HEK293T (cell line): ENCODE results near the gene ACOXL.

Experiments
- CTCF ChIA-PET: fragments of 350-600 bp; formaldehyde crosslinking; extraction: SDS; loops from one replicate; lab custom pipeline; 2021; ENCODE audit warnings: antibody characterized with exemption, inconsistent platforms; lab: Yijun Ruan, JAX
- POLR2A ChIA-PET: fragments of 350-600 bp; formaldehyde crosslinking; extraction: SDS; loops from one replicate; lab custom pipeline; 2020; ENCODE audit warnings: antibody characterized with exemption, inconsistent platforms; lab: Yijun Ruan, JAX
- DNase-seq: peaks from one replicate; pipeline ENCODE4 v3.0.0; 2012; ENCODE audit warnings: mixed read lengths; ENCODE audit errors: extremely low spot score
- ARNT ChIP-seq: fragments of 450-650 bp; IDR thresholded peaks from 2 replicates; pipeline ENCODE4 v1.6.1; 2017; ENCODE audit warnings: mild to moderate bottlenecking
- BHLHE40 ChIP-seq: fragments of 450-650 bp; IDR thresholded peaks from 2 replicates; pipeline ENCODE4 v1.6.1; 2016; ENCODE audit warnings: mild to moderate bottlenecking, moderate library complexity, borderline replicate concordance
- CTBP1 ChIP-seq: fragments of 450-650 bp; IDR thresholded peaks from 2 replicates; pipeline ENCODE4 v1.6.1; 2016; ENCODE audit warnings: borderline replicate concordance
- ELF4 ChIP-seq: fragments of 450-650 bp; IDR thresholded peaks from 2 replicates; pipeline ENCODE4 v1.6.1; 2017; ENCODE audit warnings: antibody characterized with exemption
- FOXA1 ChIP-seq: fragments of 450-650 bp; IDR thresholded peaks from 2 replicates; pipeline ENCODE4 v1.6.1; 2016; ENCODE audit warnings: mild to moderate bottlenecking
- FOXK2 ChIP-seq: fragments of 450-650 bp; IDR thresholded peaks from 2 replicates; pipeline ENCODE4 v1.6.1; 2016; ENCODE audit warnings: mild to moderate bottlenecking
- FOXM1 ChIP-seq: fragments of 450-650 bp; IDR thresholded peaks from 2 replicates; pipeline ENCODE4 v1.6.1; 2017; ENCODE audit warnings: mild to moderate bottlenecking, borderline replicate concordance
- HDGF ChIP-seq: fragments of 450-650 bp; IDR thresholded peaks from 2 replicates; pipeline ENCODE4 v1.6.1; 2017; ENCODE audit warnings: antibody characterized with exemption, borderline replicate concordance
- L3MBTL2 ChIP-seq: fragments of 450-650 bp; conservative IDR thresholded peaks from 2 replicates; pipeline ENCODE4 v1.6.1; 2016; ENCODE audit warnings: mild to moderate bottlenecking
- LEF1 ChIP-seq: fragments of 450-650 bp; IDR thresholded peaks from 2 replicates; pipeline ENCODE4 v1.6.1; 2017; ENCODE audit warnings: mild to moderate bottlenecking, borderline replicate concordance
- NFRKB ChIP-seq: fragments of 450-650 bp; IDR thresholded peaks from 2 replicates; pipeline ENCODE4 v1.6.1; 2016; ENCODE audit warnings: mild to moderate bottlenecking, moderate library complexity
- SP1 ChIP-seq: fragments of 450-650 bp; IDR thresholded peaks from 2 replicates; pipeline ENCODE4 v1.6.1; 2017
- SUZ12 ChIP-seq: fragments of 450-650 bp; IDR thresholded peaks from 2 replicates; pipeline ENCODE4 v1.6.1; 2016; ENCODE audit warnings: mild to moderate bottlenecking
- TARDBP ChIP-seq: fragments of 450-650 bp; IDR thresholded peaks from 2 replicates; pipeline ENCODE4 v1.6.1; 2016
- ZNF384 ChIP-seq: fragments of 450-650 bp; IDR thresholded peaks from 2 replicates; pipeline ENCODE4 v1.6.1; 2016
- TF ChIP-seq, protein P1 (sequence below): fragments of 450-650 bp; IDR thresholded peaks from 2 replicates; pipeline ENCODE4 v1.6.1; 2016

Gene ACOXL

DNA sequence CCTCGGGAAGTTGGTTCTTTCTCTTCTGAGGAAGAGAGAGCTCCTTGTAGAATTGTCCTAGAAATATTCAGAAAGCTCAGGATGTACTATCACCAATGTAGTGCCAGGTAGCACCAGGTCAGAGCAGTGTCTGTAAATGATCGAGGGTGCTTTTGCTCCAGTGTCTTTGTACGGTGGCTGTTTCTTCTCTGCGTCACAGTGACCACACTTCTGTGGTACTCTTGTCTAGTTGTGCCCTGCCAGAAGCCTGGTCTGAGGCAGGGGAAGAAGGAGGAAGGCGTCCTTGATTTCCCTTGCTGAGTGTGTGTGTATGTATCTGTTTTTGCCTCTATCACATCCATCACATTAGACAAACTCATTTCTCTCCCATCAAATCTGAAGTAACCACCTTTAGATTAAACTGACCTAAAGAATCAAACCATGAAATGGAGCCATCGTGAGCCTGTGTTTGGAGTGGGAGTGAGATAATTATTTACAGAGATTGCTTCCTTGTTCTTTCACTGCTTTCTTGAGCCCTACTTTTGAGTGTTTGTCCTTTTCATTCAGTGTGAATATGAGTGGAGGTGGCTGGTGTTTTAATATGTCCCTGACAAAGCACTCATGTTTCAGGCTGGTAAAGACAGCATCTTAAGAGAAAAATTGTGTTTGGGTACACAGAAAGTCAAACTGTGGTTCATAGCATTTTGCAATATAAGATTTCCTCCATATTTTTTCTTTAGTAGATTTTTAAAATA lies 97.2 kb downstream of the ACOXL start:
- POLR2A ChIA-PET, result interaction anchor here (0.6 kb wide), 1 partner anchor 19 kb away, joined by 3 read pairs; no protein-coding TSS in a partner anchor
- DNase-seq, result no peak
- CTCF ChIA-PET, result interaction anchor here (0.9 kb wide), 1 partner anchor 24 kb away, joined by 3 read pairs; no protein-coding TSS in a partner anchor
- TF ChIP-seq BHLHE40 (no peak), ARNT (no peak), TARDBP (no peak), FOXK2 (no peak), LEF1 (no peak), CTBP1 (no peak), FOXM1 (no peak)

DNA sequence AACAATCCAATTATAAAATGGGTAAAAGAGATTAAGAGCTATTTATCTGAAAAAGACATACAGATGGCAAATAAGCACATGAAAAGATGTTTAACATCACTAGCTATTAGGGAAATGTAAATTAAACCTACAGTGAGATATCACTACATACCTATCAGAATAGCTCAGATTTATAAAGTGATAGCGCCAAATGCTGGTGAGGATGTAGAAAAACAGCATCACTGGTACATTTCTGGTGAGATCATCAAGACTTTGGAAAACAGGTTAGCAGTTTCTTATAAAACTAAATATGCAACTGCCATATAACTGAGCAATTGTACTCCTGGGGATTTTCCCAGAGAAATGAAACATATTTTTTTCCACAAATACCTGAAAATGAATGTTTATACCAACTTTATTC lies 100.4 kb downstream of the ACOXL start:
- ChIA-PET POLR2A (no interaction called here), CTCF (interaction anchor here (0.8 to 1.6 kb wide), 2 partner anchors 20 to 262 kb away, joined by 3 to 9 read pairs; no protein-coding TSS in a partner anchor)
- TF ChIP-seq FOXM1 (no peak), FOXK2 (no peak), SP1 (no peak), ARNT (no peak), CTBP1 (no peak), ELF4 (no peak), SUZ12 (no peak), FOXA1 (no peak), LEF1 (no peak), TARDBP (no peak), L3MBTL2 (no peak), ZNF384 (no peak), BHLHE40 (no peak), NFRKB (no peak), HDGF (no peak)
- TF ChIP-seq, protein P1, sequence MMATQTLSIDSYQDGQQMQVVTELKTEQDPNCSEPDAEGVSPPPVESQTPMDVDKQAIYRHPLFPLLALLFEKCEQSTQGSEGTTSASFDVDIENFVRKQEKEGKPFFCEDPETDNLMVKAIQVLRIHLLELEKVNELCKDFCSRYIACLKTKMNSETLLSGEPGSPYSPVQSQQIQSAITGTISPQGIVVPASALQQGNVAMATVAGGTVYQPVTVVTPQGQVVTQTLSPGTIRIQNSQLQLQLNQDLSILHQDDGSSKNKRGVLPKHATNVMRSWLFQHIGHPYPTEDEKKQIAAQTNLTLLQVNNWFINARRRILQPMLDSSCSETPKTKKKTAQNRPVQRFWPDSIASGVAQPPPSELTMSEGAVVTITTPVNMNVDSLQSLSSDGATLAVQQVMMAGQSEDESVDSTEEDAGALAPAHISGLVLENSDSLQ, result no peak
- DNase-seq, result no peak

DNA sequence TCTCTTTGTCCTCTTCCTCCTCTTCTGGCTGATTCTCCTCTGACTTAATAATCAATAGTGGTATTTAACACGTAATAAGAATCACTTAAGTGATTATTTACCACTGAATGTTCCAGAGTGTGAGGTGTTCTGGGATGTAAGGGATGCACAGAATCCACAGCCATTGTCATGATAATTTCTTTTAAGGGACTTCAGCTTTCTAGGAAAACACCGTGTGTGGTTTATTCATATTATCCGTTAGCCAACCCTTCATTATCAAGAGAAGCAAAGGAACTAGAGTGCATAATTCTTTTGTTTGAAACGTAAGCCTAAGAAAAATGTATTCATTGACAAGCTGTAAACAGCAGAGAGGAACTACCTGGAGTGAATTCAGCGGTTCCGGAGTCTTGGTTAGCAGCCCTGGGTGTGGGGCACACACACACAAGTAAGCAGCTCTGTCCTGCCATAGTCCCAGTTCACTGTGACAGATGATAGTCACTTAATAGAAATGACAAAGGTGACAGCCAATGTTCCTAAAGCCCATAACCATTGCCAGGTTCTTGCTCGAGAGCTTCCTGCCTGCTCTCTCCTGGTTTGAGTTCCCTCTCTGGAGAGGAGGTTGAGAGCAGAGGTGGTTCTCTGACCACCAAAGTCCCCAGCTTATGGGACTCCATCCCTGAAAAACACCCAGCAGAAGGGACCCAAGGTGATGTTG lies 101.9 kb downstream of the ACOXL start:
- DNase-seq, result no peak
- TF ChIP-seq SP1, result no peak
- no peak for TF ChIP-seq NFRKB
- no peak for TF ChIP-seq HDGF
- TF ChIP-seq ELF4, result no peak
- no peak for TF ChIP-seq SUZ12
- no peak for TF ChIP-seq FOXA1
- TF ChIP-seq ZNF384, result no peak
- no peak for TF ChIP-seq FOXM1
- no peak for TF ChIP-seq CTBP1
- no peak for TF ChIP-seq LEF1
- ChIA-PET CTCF (interaction anchor here (0.7 to 1.6 kb wide), 2 partner anchors 21 to 151 kb away, joined by 3 to 9 read pairs; no protein-coding TSS in a partner anchor), POLR2A (no interaction called here)

DNA sequence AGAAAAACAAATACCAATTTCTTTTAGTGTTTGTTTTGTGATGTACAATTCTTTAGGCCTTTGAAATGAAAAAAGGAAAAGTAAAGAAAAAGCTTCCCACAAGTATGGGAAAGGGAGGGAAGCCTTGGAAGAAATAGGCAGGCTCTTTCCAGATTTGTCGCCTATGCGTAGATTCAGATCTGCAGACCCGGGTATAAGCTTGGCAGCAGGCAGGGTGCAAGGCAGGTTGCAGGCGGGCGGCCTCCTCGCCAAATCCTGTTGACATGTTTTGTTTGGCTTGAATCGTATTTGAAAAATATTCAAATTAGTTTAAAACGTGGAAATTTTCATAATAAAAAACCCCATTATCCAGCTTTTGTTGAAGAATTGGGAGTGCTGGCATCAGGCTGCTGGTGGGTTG lies 104.3 kb downstream of the ACOXL start:
- TF ChIP-seq L3MBTL2 (no peak), NFRKB (no peak), ELF4 (no peak)
- DNase-seq, result no peak
- POLR2A ChIA-PET, result no interaction called here
- CTCF ChIA-PET, result interaction anchor here (1.1 kb wide), 1 partner anchor 40 kb away, joined by 4 read pairs; no protein-coding TSS in a partner anchor

DNA sequence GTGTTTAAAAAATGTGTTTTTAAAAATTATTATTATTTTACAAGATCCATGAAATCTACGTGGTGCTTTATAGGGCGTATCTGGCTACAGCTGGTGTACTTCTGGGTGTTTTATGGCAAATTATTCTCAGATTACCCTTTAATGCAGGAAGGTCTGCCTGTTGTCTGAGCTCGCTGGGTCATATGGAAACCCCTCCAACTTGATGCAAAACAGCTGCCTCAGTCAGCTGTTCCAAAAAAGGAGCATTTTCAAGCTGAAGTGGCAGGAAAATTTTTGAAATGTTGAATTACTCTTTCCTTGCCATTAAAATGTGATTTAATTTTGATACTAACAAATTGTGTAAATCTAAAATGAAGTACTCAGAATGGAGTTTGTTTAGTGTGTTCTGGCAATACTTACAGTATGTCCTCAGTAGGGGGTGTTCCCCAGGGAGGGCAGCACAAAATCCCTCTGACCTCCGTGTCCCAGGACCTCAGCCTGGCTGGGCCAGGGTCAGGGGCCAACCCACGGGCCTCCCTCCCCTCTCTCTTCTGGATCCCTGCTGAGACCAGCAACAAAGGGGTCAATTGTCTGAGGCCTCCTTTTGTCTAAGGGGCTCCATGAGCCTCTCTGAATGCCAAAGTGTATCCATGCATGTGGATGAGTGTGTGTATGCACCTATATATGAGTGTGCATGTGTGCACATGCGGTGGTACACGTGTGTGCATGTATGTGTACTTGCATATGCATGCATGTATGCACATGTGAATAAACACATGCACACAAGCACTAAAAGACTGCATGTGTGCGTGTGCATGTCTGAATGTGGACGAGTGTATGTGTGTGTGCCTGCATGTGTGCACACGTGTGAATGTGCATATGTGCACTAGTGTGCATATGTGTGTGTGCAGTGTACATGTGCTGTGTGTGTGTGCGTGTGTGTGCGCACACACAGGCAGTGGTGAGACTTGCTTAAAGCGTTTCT lies 105.4 kb downstream of the ACOXL start:
- ChIA-PET POLR2A (no interaction called here), CTCF (interaction anchor here (0.6 to 1.1 kb wide), 2 partner anchors 41 to 100 kb away, joined by 3 to 4 read pairs; no protein-coding TSS in a partner anchor)
- TF ChIP-seq L3MBTL2 (no peak), ELF4 (no peak), FOXA1 (no peak), SP1 (no peak), FOXK2 (no peak), CTBP1 (no peak), BHLHE40 (no peak), HDGF (no peak), FOXM1 (no peak), TARDBP (no peak), LEF1 (no peak)
- no peak for DNase-seq

DNA sequence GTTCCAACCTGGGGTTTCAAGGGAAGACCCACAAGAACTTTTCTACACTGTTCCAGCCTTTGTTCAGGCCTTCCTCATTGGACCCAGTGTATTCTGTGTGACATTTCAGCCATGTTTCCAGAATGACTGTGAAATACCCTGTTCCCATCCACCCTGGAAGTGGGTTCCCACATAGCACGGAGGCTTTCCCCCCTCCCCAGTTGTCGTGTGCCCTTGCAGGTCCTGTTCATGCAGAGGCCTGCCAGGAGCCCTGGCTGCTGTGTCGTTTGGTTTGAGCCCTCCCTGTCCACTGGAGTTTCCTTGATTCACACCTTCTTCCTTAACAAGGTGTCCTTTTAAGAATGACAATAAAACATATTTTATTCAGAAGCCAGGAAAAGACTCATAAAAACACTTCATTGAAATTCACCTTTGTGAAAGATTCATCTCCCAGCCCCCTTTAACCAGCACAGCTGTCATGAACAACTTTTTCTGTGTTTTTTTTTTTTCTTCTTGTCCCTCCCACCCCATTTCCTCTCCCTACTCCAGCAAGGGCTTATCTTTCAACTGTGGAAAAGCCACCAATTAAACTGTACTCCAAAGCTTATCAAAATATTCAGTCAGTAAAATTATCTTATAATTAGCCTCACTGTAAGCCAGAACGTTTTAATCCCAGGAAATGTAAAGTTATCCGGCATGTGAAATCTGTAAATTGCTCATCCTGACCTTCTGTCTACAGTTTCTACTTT lies 106.4 kb downstream of the ACOXL start:
- CTCF ChIA-PET, result no interaction called here
- POLR2A ChIA-PET, result no interaction called here
- DNase-seq, result no peak
- TF ChIP-seq SUZ12, result no peak
- no peak for TF ChIP-seq SP1
- no peak for TF ChIP-seq L3MBTL2
- no peak for TF ChIP-seq NFRKB
- no peak for TF ChIP-seq TARDBP
- TF ChIP-seq, protein P1, result no peak
- no peak for TF ChIP-seq LEF1
- TF ChIP-seq HDGF, result no peak
- no peak for TF ChIP-seq BHLHE40
- TF ChIP-seq FOXM1, result no peak
- no peak for TF ChIP-seq ELF4
- no peak for TF ChIP-seq FOXK2
- TF ChIP-seq FOXA1, result no peak
- no peak for TF ChIP-seq ARNT
